Effector CD8-positive, alpha-beta T cell (primary cell): ENCODE measurements around the gene MED7.

Source experiments
- DNase-seq: peaks from one replicate; lab custom pipeline; 2025; lab: John Stamatoyannopoulos, UW

Gene MED7

GRCh38 chr5:157106630-157107461 lies 35.8 kb downstream of the MED7 start:
- no peak for DNase-seq

- no peak for DNase-seq
Measured at GRCh38 chr5:157100140-157100679, 42.5 kb downstream of the MED7 start.

- no peak for DNase-seq
Measured at GRCh38 chr5:157088342-157088990, 54.2 kb downstream of the MED7 start.
